HG03095 (cell line): ENCODE data around the gene IGF2R.
"Not testable (repeated sequence)": the region's sequence is repeated elsewhere in the genome, so short reads cannot be mapped to it uniquely, and the experiment has no call there.

ENCODE experiments used
- ATAC-seq: cut with Tn5 transposase; IDR thresholded peaks from one replicate; pipeline ENCODE4 v1.9.1; 2021; ENCODE audit warnings: moderate library complexity; ENCODE audit not compliant: unreplicated experiment

IGF2R gene

GRCh38 chr6:160132297-160132637, 163.4 kb downstream of the IGF2R start:
- ATAC-seq, result no peak

- ATAC-seq, result no peak
These were observed 164.0 kb downstream of the IGF2R start for GRCh38 chr6:160132776-160133338.

- no peak for ATAC-seq
These were observed 164.8 kb downstream of the IGF2R start for GRCh38 chr6:160133441-160134336.

GRCh38 chr6:160134337-160134751, 165.5 kb downstream of the IGF2R start:
- ATAC-seq, result not testable (repeated sequence)

- no peak for ATAC-seq
These were observed 166.1 kb downstream of the IGF2R start for GRCh38 chr6:160134779-160135547.

- no peak for ATAC-seq
These were observed 167.2 kb downstream of the IGF2R start for GRCh38 chr6:160135907-160136655.

GRCh38 chr6:160137130-160137988, 168.5 kb downstream of the IGF2R start:
- no peak for ATAC-seq

- peak; percentile 70 for ATAC-seq
These were observed 169.3 kb downstream of the IGF2R start for GRCh38 chr6:160137989-160138835.

- no peak for ATAC-seq
These were observed 170.0 kb downstream of the IGF2R start for GRCh38 chr6:160138839-160139419.

- ATAC-seq, result no peak
These were observed 170.6 kb downstream of the IGF2R start for GRCh38 chr6:160139420-160139851.

- ATAC-seq, result not testable (repeated sequence)
These were observed 171.6 kb downstream of the IGF2R start for GRCh38 chr6:160140493-160140892.

- no peak for ATAC-seq
These were observed 172.3 kb downstream of the IGF2R start for GRCh38 chr6:160141001-160141726.

GRCh38 chr6:160142115-160142715, 173.3 kb downstream of the IGF2R start:
- no peak for ATAC-seq

- ATAC-seq, result no peak
These were observed 177.7 kb downstream of the IGF2R start for GRCh38 chr6:160146454-160147145.

GRCh38 chr6:160147146-160147536, 178.3 kb downstream of the IGF2R start:
- ATAC-seq, result no peak

GRCh38 chr6:160154471-160154870, 185.6 kb downstream of the IGF2R start:
- ATAC-seq, result no peak

- no peak for ATAC-seq
These were observed 188.0 kb downstream of the IGF2R start for GRCh38 chr6:160156842-160157241.
